ENCODE data around the gene ADAM8. TPM values are rescaled to one million over a fixed set of nuclear protein-coding genes. Genes with fewer than 3 reads are reported as not detected.

Gene ADAM8
- total and polyA plus RNA-seq, 2 donors (not counting 1 experiment from before 2014, with no cell fraction given), result 116 to 196 TPM

DNA sequence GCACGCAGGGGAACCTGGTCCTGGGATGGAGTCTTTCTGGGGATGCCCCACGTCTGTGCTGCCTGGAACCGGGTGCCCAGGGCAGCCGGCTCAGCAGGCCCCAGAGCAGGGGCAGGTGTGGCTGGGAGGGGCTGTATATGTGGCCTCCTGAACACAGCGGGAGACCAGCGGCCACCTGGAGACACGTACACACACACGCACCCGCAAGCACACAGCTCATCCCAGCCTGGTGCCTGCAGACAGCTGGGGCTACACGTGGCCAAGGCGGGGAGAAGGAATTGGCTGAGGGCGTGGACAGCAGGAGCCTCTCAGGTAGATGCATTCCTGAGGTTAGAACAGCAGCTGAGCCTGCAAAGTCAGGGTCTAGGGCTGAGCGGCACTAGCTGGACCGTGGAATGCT, 14.0 kb downstream of the ADAM8 start:
- no peak overlapping the region for H3K9ac ChIP-seq (ENCODE audit: low read length)
- no peaks in the 10 kb centered on the region for H3K27me3 Mint-ChIP-seq
- H3K27ac ChIP-seq (ENCODE audit: low read length in 2 of 2), result no peak overlapping the region
- peak; percentile 46 for DNase-seq
- TF ChIP-seq EZH2 (IDR thresholded peaks at IDR 0.05; ENCODE audit: borderline replicate concordance, insufficient read depth, low read depth, low read length, poor library complexity, severe bottlenecking), result no peak
- TF ChIP-seq, protein P1, sequence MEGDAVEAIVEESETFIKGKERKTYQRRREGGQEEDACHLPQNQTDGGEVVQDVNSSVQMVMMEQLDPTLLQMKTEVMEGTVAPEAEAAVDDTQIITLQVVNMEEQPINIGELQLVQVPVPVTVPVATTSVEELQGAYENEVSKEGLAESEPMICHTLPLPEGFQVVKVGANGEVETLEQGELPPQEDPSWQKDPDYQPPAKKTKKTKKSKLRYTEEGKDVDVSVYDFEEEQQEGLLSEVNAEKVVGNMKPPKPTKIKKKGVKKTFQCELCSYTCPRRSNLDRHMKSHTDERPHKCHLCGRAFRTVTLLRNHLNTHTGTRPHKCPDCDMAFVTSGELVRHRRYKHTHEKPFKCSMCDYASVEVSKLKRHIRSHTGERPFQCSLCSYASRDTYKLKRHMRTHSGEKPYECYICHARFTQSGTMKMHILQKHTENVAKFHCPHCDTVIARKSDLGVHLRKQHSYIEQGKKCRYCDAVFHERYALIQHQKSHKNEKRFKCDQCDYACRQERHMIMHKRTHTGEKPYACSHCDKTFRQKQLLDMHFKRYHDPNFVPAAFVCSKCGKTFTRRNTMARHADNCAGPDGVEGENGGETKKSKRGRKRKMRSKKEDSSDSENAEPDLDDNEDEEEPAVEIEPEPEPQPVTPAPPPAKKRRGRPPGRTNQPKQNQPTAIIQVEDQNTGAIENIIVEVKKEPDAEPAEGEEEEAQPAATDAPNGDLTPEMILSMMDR (IDR thresholded peaks at IDR 0.05), result no peak
- no peaks in the 10 kb centered on the region for H4K20me1 ChIP-seq (ENCODE audit: control insufficient read depth, insufficient read depth, low read length, poor library complexity, severe bottlenecking)
- 90% methylated on average over 14 of the region's 14 CpGs for WGBS (ENCODE audit: insufficient coverage)
- intact Hi-C loops (cut with micrococcal nuclease), result loop anchor here (1.0 to 5.0 kb wide), 4 partner anchors 47 to 930 kb away; partner anchors contain the start of genes ECHS1 and LRRC27
- CTCF ChIA-PET, result interaction anchor here (1.0 to 8.9 kb wide), 3 partner anchors 12 to 52 kb away, joined by 3 to 80 read pairs (median 17); partner anchors contain the start of gene ADAM8
- H3K4me3 Mint-ChIP-seq, result peak overlapping the region; percentile 81
- peaks cover 67% of the 10 kb centered on the region for H3K4me1 Mint-ChIP-seq
- peak overlapping the region in 1 of 5 experiments; percentile 34 for H3K4me3 ChIP-seq (ENCODE audit: control extremely low read depth in 1 of 5, extremely low read depth in 1 of 5, insufficient read depth in 1 of 5, low read depth in 2 of 5, low read length in 4 of 5)
- no peaks in the 10 kb centered on the region for H3K79me2 ChIP-seq (ENCODE audit: control insufficient read depth, insufficient read depth, low read length)
- POLR2A ChIA-PET, result interaction anchor here (2.4 kb wide), 1 partner anchor 12 kb away, joined by 11 read pairs; no protein-coding TSS in a partner anchor
- ATAC-seq (ENCODE audit: low read depth), result no peak
- H3K27me3 ChIP-seq (replicated peaks in 1 of 4; ENCODE audit: control extremely low read depth in 1 of 4, control insufficient read depth in 3 of 4, insufficient read depth in 4 of 4, low read length in 3 of 4), result no peaks in the 10 kb centered on the region
- H3K36me3 ChIP-seq (replicated peaks in 1 of 2; ENCODE audit: control extremely low read depth in 1 of 2, control insufficient read depth in 1 of 2, extremely low read depth in 1 of 2, insufficient read depth in 2 of 2, low read length in 1 of 2), result peaks cover 0 to 17% of the 10 kb centered on the region in 2 experiments
- no peak overlapping the region for H2AFZ ChIP-seq (ENCODE audit: insufficient read depth, low read depth, low read length, poor library complexity, severe bottlenecking)
- H3K9me3 ChIP-seq (ENCODE audit: control extremely low read depth in 1 of 3, control insufficient read depth in 2 of 3, insufficient read depth in 1 of 3, low read length in 2 of 3), result no peaks in the 10 kb centered on the region
- H3K4me1 ChIP-seq (ENCODE audit: control insufficient read depth in 2 of 2, insufficient read depth in 2 of 2, low read length in 2 of 2), result peaks cover 52 to 69% of the 10 kb centered on the region in 2 donors
- H3K27ac Mint-ChIP-seq, result peak overlapping the region; percentile 26
- H3K9me3 Mint-ChIP-seq (ENCODE audit: insufficient read depth), result no peaks in the 10 kb centered on the region
- H3K4me2 ChIP-seq (replicated peaks; ENCODE audit: low read depth, low read length, poor library complexity, severe bottlenecking), result peak overlapping the region; percentile 73

- TF ChIP-seq, protein P1 (IDR thresholded peaks at IDR 0.05), result no peak
- no peak for TF ChIP-seq EZH2 (IDR thresholded peaks at IDR 0.05; ENCODE audit: borderline replicate concordance, insufficient read depth, low read depth, low read length, poor library complexity, severe bottlenecking)
- peak overlapping the region; percentile 91 for H3K4me2 ChIP-seq (replicated peaks; ENCODE audit: low read depth, low read length, poor library complexity, severe bottlenecking)
- H3K9ac ChIP-seq (ENCODE audit: low read length), result peak overlapping the region; percentile 88
- H3K4me3 ChIP-seq (ENCODE audit: control extremely low read depth in 1 of 5, extremely low read depth in 1 of 5, insufficient read depth in 1 of 5, low read depth in 2 of 5, low read length in 4 of 5), result peak overlapping the region in 4 of 5 experiments; percentile 49 to 79 (median 62)
- H2AFZ ChIP-seq (ENCODE audit: insufficient read depth, low read depth, low read length, poor library complexity, severe bottlenecking), result peak overlapping the region; percentile 73
- H4K20me1 ChIP-seq (ENCODE audit: control insufficient read depth, insufficient read depth, low read length, poor library complexity, severe bottlenecking), result no peaks in the 10 kb centered on the region
- CTCF ChIA-PET, result interaction anchor here (0.9 to 8.9 kb wide), 3 partner anchors 13 to 53 kb away, joined by 3 to 80 read pairs (median 3); partner anchors contain the start of gene ADAM8
- WGBS (ENCODE audit: insufficient coverage), result under 1% methylated on average over 65 of the region's 79 CpGs
- H3K9me3 ChIP-seq (ENCODE audit: control extremely low read depth in 1 of 3, control insufficient read depth in 2 of 3, insufficient read depth in 1 of 3, low read length in 2 of 3), result no peaks in the 10 kb centered on the region
- H3K27me3 ChIP-seq (replicated peaks in 1 of 4; ENCODE audit: control extremely low read depth in 1 of 4, control insufficient read depth in 3 of 4, insufficient read depth in 4 of 4, low read length in 3 of 4), result no peaks in the 10 kb centered on the region
- H3K36me3 ChIP-seq (replicated peaks in 1 of 2; ENCODE audit: control extremely low read depth in 1 of 2, control insufficient read depth in 1 of 2, extremely low read depth in 1 of 2, insufficient read depth in 2 of 2, low read length in 1 of 2), result peaks cover 0 to 15% of the 10 kb centered on the region in 2 experiments
- intact Hi-C loops (cut with micrococcal nuclease), result loop anchor here (1.0 to 5.0 kb wide), 6 partner anchors 13 to 930 kb away; partner anchors contain the start of genes ECHS1 and LRRC27
- POLR2A ChIA-PET, result interaction anchor here (0.9 to 2.2 kb wide), 4 partner anchors 14 to 22 kb away, joined by 3 to 10 read pairs (median 4); no protein-coding TSS in a partner anchor
- ATAC-seq (ENCODE audit: low read depth) (peak; percentile 56), DNase-seq (peak; percentile 88)
- H3K4me1 ChIP-seq (ENCODE audit: control insufficient read depth in 2 of 2, insufficient read depth in 2 of 2, low read length in 2 of 2), result peaks cover 59 to 78% of the 10 kb centered on the region in 2 donors
- H3K79me2 ChIP-seq (ENCODE audit: control insufficient read depth, insufficient read depth, low read length), result no peaks in the 10 kb centered on the region
- Mint-ChIP-seq H3K9me3 (ENCODE audit: insufficient read depth) (no peaks in the 10 kb centered on the region), H3K27ac (peak overlapping the region; percentile 73), H3K4me3 (peak overlapping the region; percentile 89), H3K27me3 (no peaks in the 10 kb centered on the region), H3K4me1 (peaks cover 74% of the 10 kb centered on the region)
- peak overlapping the region; percentile 73 to 87 for H3K27ac ChIP-seq (ENCODE audit: low read length in 2 of 2)
These were observed 14.8 kb downstream of the ADAM8 start for GRCh38 chr10:133261726-133262325.
